ENCODE measurements around the gene ZFP69. TPM values are rescaled to one million over a fixed set of nuclear protein-coding genes. Genes with fewer than 3 reads are reported as not detected.

Gene ZFP69
- total and polyA plus RNA-seq, 7 donors, result 0.92 to 7.2 (median 2.5) TPM

GRCh38 chr1:40534589-40534988, 57.5 kb downstream of the ZFP69 start:
- DNase-seq, result no peak
- H3K27ac ChIP-seq, result no peak overlapping the region
- no peaks in the 10 kb centered on the region for H3K9me3 ChIP-seq
- intact Hi-C loops (cut with DNase I), result loop anchor here (10.0 kb wide), 1 partner anchor 310 kb away; no protein-coding TSS in a partner anchor
- no peak for TF ChIP-seq EP300 (IDR thresholded peaks at IDR 0.05)
- TF ChIP-seq POLR2AphosphoS5 (IDR thresholded peaks at IDR 0.05), result no peak
- no peak for TF ChIP-seq CTCF (IDR thresholded peaks at IDR 0.05)
- TF ChIP-seq POLR2A (IDR thresholded peaks at IDR 0.05), result no peak
- no peaks in the 10 kb centered on the region for H3K27me3 ChIP-seq
- no peak overlapping the region for H3K4me3 ChIP-seq
- peaks cover 0 to 18% (median 13%) of the 10 kb centered on the region in 4 donors for H3K4me1 ChIP-seq
- no peaks in the 10 kb centered on the region for H3K36me3 ChIP-seq

GRCh38 chr1:40535732-40536131, 58.6 kb downstream of the ZFP69 start:
- H3K27me3 ChIP-seq, result no peaks in the 10 kb centered on the region
- no peak overlapping the region for H3K27ac ChIP-seq
- intact Hi-C loops (cut with DNase I), result loop anchor here (10.0 kb wide), 1 partner anchor 309 kb away; no protein-coding TSS in a partner anchor
- TF ChIP-seq CTCF (IDR thresholded peaks at IDR 0.05) (no peak), POLR2AphosphoS5 (IDR thresholded peaks at IDR 0.05) (no peak), POLR2A (IDR thresholded peaks at IDR 0.05) (no peak), EP300 (IDR thresholded peaks at IDR 0.05) (no peak)
- peaks cover 0 to 3% (median 0%) of the 10 kb centered on the region in 4 donors for H3K36me3 ChIP-seq
- H3K4me3 ChIP-seq, result no peak overlapping the region
- 96 to 97% methylated on average over 2 of the region's 2 CpGs for WGBS, 2 donors
- no peaks in the 10 kb centered on the region for H3K9me3 ChIP-seq
- H3K4me1 ChIP-seq, result peaks cover 0 to 16% (median 11%) of the 10 kb centered on the region in 4 donors
- no peak for DNase-seq

GRCh38 chr1:40539338-40539737, 62.2 kb downstream of the ZFP69 start:
- WGBS, 2 donors, result 90 to 91% methylated on average over 7 of the region's 7 CpGs
- no peaks in the 10 kb centered on the region for H3K4me1 ChIP-seq
- H3K36me3 ChIP-seq, result peaks cover 0 to 38% (median 9%) of the 10 kb centered on the region in 4 donors
- intact Hi-C loops (cut with DNase I), result loop anchor here (10.0 kb wide), 1 partner anchor 305 kb away; no protein-coding TSS in a partner anchor
- H3K27ac ChIP-seq, result no peak overlapping the region
- no peaks in the 10 kb centered on the region for H3K9me3 ChIP-seq
- DNase-seq, result no peak
- no peak overlapping the region for H3K4me3 ChIP-seq
- TF ChIP-seq EP300 (IDR thresholded peaks at IDR 0.05) (no peak), POLR2AphosphoS5 (IDR thresholded peaks at IDR 0.05) (no peak), CTCF (IDR thresholded peaks at IDR 0.05) (no peak), POLR2A (IDR thresholded peaks at IDR 0.05) (no peak)
- no peaks in the 10 kb centered on the region for H3K27me3 ChIP-seq

Other genes starting within 250 kb of the ZFP69 start
- gene TMCO2, start 229.4 kb upstream of the ZFP69 start, total RNA-seq, result not detected
- gene TMCO2, start 229.4 kb upstream of the ZFP69 start, polyA plus RNA-seq, result not detected
- gene ZMPSTE24, start 219.1 kb upstream of the ZFP69 start, total RNA-seq, result 10 to 100 TPM; 31.0 to 40.7 (median 40.5) TPM
- 10 to 100 TPM; 10.8 to 28.0 (median 11.8) TPM for gene ZMPSTE24, start 219.1 kb upstream of the ZFP69 start, polyA plus RNA-seq
- 1 to 10 TPM in 3 of 4 donors, under 1 TPM in 1; 0.99 to 3.6 (median 1.3) TPM for gene COL9A2, start 160.0 kb upstream of the ZFP69 start, total RNA-seq
- gene COL9A2, start 160.0 kb upstream of the ZFP69 start, polyA plus RNA-seq, result 10 to 100 TPM in 1 of 3 donors, 1 to 10 TPM in 2; 1.2 to 19.6 (median 2.4) TPM
- gene SMAP2, start 103.6 kb upstream of the ZFP69 start, total RNA-seq, result 10 to 100 TPM; 20.5 to 28.5 (median 25.5) TPM
- gene SMAP2, start 103.6 kb upstream of the ZFP69 start, polyA plus RNA-seq, result 100 to 1,000 TPM in 1 of 3 donors, 10 to 100 TPM in 2; 22.8 to 113 (median 24.3) TPM
- under 1 TPM; 0.14 to 0.99 (median 0.63) TPM for gene ZFP69B, start 26.8 kb upstream of the ZFP69 start, total RNA-seq
- 1 to 10 TPM in 2 of 3 donors, not detected in 1; 1.2 to 1.8 TPM for gene ZFP69B, start 26.8 kb upstream of the ZFP69 start, polyA plus RNA-seq
- gene EXO5, start 31.5 kb downstream of the ZFP69 start, total RNA-seq, result 1 to 10 TPM; 5.4 to 8.6 (median 7.7) TPM
- gene EXO5, start 31.5 kb downstream of the ZFP69 start, polyA plus RNA-seq, result 1 to 10 TPM; 1.2 to 6.9 (median 6.5) TPM
- gene ZNF684, start 54.3 kb downstream of the ZFP69 start, total RNA-seq, result 1 to 10 TPM; 2.2 to 6.1 (median 3.7) TPM
- gene ZNF684, start 54.3 kb downstream of the ZFP69 start, polyA plus RNA-seq, result 1 to 10 TPM; 3.0 to 5.4 (median 4.9) TPM
- 1 to 10 TPM; 4.3 to 9.7 (median 5.7) TPM for gene RIMS3, start 188.4 kb downstream of the ZFP69 start, total RNA-seq
- 10 to 100 TPM in 1 of 3 donors, 1 to 10 TPM in 2; 1.2 to 13.7 (median 6.7) TPM for gene RIMS3, start 188.4 kb downstream of the ZFP69 start, polyA plus RNA-seq
- gene NFYC, start 214.4 kb downstream of the ZFP69 start, total RNA-seq, result 10 to 100 TPM; 38.0 to 53.5 (median 42.1) TPM
- 10 to 100 TPM; 39.0 to 42.9 (median 41.8) TPM for gene NFYC, start 214.4 kb downstream of the ZFP69 start, polyA plus RNA-seq

All from sigmoid colon (tissue), 7 donors.